Smooth muscle cell (in vitro differentiated cells): ENCODE measurements around the gene SUMO1. TPM values are rescaled to one million over a fixed set of nuclear protein-coding genes. Genes with fewer than 3 reads are reported as not detected.

Experiments used
- DNase-seq: peaks from one replicate; lab custom pipeline; 2025; ENCODE audit not compliant: unreplicated experiment; lab: John Stamatoyannopoulos, UW
- H2AFZ ChIP-seq: fragments of 200-600 bp; sonication (generic); 2 replicates; pipeline ENCODE4 v1.6.0; 2016; ENCODE audit warnings: antibody characterized with exemption, low read depth, mild to moderate bottlenecking
- H3F3A ChIP-seq: fragments of 200-600 bp; sonication (generic); 2 replicates; pipeline ENCODE4 v1.6.0; 2017; ENCODE audit warnings: antibody characterized with exemption, low read depth
- H3K27ac ChIP-seq: fragments of 200-600 bp; sonication (generic); 2 replicates; pipeline ENCODE4 v1.5.1; 2016; ENCODE audit warnings: low read depth, mild to moderate bottlenecking
- H3K27me3 ChIP-seq: fragments of 200-600 bp; sonication (generic); 2 replicates; pipeline ENCODE4 v1.6.1; 2016; ENCODE audit warnings: low read depth, mild to moderate bottlenecking
- H3K36me3 ChIP-seq: fragments of 200-600 bp; sonication (generic); 2 replicates; pipeline ENCODE4 v1.5.1; 2016; ENCODE audit warnings: low read depth
- H3K4me1 ChIP-seq: fragments of 200-600 bp; sonication (generic); 2 replicates; pipeline ENCODE4 v1.5.1; 2016; ENCODE audit warnings: low read depth
- H3K4me2 ChIP-seq: fragments of 200-600 bp; sonication (generic); 2 replicates; pipeline ENCODE4 v1.6.0; 2016; ENCODE audit warnings: mild to moderate bottlenecking
- H3K4me3 ChIP-seq: fragments of 200-600 bp; sonication (generic); 2 replicates; pipeline ENCODE4 v1.5.1; 2016; ENCODE audit warnings: mild to moderate bottlenecking
- H3K79me2 ChIP-seq: fragments of 200-600 bp; sonication (generic); 2 replicates; pipeline ENCODE4 v1.6.0; 2016; ENCODE audit warnings: low read depth, mild to moderate bottlenecking
- H3K9ac ChIP-seq: fragments of 200-600 bp; sonication (generic); 2 replicates; pipeline ENCODE4 v1.6.0; 2016; ENCODE audit warnings: low read depth
- H3K9me3 ChIP-seq: fragments of 200-600 bp; sonication (generic); replicated peaks from 2 replicates; pipeline ENCODE4 v1.5.1; 2016; ENCODE audit warnings: low read depth
- H4K20me1 ChIP-seq: fragments of 200-600 bp; sonication (generic); 2 replicates; pipeline ENCODE4 v1.6.0; 2016; ENCODE audit warnings: low read depth
- WGBS: methylation state at CpG from one replicate; pipeline ENCODE4 v1.1.7; 2016; ENCODE audit warnings: low lambda C conversion rate; 5-methylcytosine and 5-hydroxymethylcytosine counted together
- polyA plus RNA-seq: library from polyadenylated mRNA; unstranded; fragments of >200 nt; fragmentation: Nextera tagmentation; extraction: Ambion mirVana; gene quantifications from 2 replicates; pipeline ENCODE4 v1.2.1, GENCODE V29; 2016
- total RNA-seq: library from RNA; depleted of rRNA; stranded (reverse); fragments of >200 nt; gene quantifications from 2 replicates; pipeline ENCODE4 v1.2.3, GENCODE V29; 2014
- TF ChIP-seq, protein P1 (sequence below): fragments of 200-600 bp; sonication (generic); IDR thresholded peaks from 2 replicates; pipeline ENCODE4 v1.5.1; 2017; ENCODE audit warnings: borderline replicate concordance, mild to moderate bottlenecking, antibody characterized with exemption; ENCODE audit not compliant: insufficient read depth, poor library complexity, severe bottlenecking

SUMO1 gene
- total and polyA plus RNA-seq, 2 experiments from 2014 or later: 130 to 159 TPM

DNA sequence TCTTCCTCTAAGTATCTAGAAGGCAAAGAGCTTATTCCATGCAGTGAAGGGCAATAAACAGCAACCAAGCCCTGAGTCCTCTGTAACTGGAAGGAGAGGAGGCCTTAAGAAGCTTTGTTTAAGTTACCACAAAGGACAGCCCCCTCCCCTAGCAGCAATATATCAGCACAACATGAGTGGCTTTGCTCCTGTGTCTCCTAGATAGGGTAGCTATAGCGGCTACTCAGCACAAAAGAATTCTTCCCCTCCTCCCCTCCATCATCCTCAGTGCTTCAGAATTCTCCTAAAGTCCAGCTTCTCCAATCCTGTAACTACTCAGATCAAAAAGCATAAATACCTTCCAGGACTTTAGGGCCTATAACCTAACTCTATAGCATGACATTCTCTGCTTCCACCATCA is 16.5 kb downstream of the SUMO1 start:
- Histone ChIP-seq H3K79me2 (peaks cover 93% of the 10 kb centered on the region), H3K36me3 (no peaks in the 10 kb centered on the region), H3K4me1 (peaks cover 10% of the 10 kb centered on the region), H3K9ac (no peak overlapping the region), H3K4me3 (no peak overlapping the region), H3K9me3 (no peaks in the 10 kb centered on the region), H4K20me1 (peaks cover 95% of the 10 kb centered on the region), H3F3A (no peaks in the 10 kb centered on the region), H3K27ac (peak overlapping the region; percentile 36), H3K4me2 (peak overlapping the region; percentile 53), H3K27me3 (no peaks in the 10 kb centered on the region), H2AFZ (no peak overlapping the region)
- TF ChIP-seq, protein P1, sequence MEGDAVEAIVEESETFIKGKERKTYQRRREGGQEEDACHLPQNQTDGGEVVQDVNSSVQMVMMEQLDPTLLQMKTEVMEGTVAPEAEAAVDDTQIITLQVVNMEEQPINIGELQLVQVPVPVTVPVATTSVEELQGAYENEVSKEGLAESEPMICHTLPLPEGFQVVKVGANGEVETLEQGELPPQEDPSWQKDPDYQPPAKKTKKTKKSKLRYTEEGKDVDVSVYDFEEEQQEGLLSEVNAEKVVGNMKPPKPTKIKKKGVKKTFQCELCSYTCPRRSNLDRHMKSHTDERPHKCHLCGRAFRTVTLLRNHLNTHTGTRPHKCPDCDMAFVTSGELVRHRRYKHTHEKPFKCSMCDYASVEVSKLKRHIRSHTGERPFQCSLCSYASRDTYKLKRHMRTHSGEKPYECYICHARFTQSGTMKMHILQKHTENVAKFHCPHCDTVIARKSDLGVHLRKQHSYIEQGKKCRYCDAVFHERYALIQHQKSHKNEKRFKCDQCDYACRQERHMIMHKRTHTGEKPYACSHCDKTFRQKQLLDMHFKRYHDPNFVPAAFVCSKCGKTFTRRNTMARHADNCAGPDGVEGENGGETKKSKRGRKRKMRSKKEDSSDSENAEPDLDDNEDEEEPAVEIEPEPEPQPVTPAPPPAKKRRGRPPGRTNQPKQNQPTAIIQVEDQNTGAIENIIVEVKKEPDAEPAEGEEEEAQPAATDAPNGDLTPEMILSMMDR: no peak
- no peak for DNase-seq
- 0% methylated on average over 1 of the region's 1 CpG for WGBS

DNA sequence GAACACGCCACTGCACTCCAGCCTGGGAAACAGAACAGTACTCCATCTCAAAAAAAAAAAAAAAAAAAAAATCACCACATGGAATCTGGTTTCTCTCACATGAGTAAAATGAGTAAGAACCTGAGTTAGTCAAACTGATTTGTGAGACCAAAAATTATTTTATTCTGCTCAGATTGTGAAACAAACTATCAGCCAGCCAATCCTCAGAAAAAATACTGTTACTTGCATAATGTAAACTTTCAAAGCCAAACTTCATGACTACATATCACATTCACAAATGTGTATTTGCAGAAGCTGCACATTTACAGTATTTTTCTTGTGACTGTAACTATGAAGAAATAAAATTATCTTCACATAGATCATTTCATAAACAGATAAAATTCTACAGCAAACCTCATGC is 23.2 kb downstream of the SUMO1 start:
- H3K79me2 ChIP-seq: peaks cover 61% of the 10 kb centered on the region
- no peak overlapping the region for H3K27ac ChIP-seq
- TF ChIP-seq, protein P1: no peak
- H3K9ac ChIP-seq: no peak overlapping the region
- no peak overlapping the region for H2AFZ ChIP-seq
- 92% methylated on average over 1 of the region's 1 CpG for WGBS
- H3K27me3 ChIP-seq: no peaks in the 10 kb centered on the region
- no peaks in the 10 kb centered on the region for H3K9me3 ChIP-seq
- DNase-seq: no peak
- H4K20me1 ChIP-seq: peaks cover 71% of the 10 kb centered on the region
- no peaks in the 10 kb centered on the region for H3K36me3 ChIP-seq
- no peaks in the 10 kb centered on the region for H3K4me1 ChIP-seq
- H3K4me2 ChIP-seq: no peak overlapping the region
- no peaks in the 10 kb centered on the region for H3F3A ChIP-seq
- no peak overlapping the region for H3K4me3 ChIP-seq

DNA sequence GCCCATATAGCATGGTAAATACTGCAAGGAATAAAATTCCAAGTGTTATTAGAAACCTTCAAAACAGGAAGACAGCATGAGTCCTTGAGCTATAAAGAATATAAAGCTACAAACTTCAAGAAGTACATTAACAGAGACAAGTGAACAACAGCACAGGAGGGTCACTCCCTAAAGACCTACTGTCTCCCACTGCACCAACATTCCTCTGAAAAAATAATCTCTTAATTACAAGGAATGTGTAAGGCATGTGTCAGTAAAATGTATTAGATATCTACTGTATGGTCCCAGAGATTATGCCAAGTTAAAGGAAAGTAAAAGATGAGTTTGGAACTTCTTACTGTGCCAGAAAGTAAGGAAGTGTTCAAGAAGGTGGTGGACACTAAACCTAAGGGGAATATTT is 29.9 kb downstream of the SUMO1 start:
- Histone ChIP-seq H4K20me1 (peaks cover 24% of the 10 kb centered on the region), H3K9ac (no peak overlapping the region), H3F3A (no peaks in the 10 kb centered on the region), H3K4me3 (no peak overlapping the region), H3K79me2 (peaks cover 10% of the 10 kb centered on the region), H3K27ac (no peak overlapping the region), H3K4me2 (no peak overlapping the region), H3K27me3 (no peaks in the 10 kb centered on the region), H3K36me3 (peaks cover 5% of the 10 kb centered on the region), H2AFZ (no peak overlapping the region), H3K9me3 (no peaks in the 10 kb centered on the region), H3K4me1 (no peaks in the 10 kb centered on the region)
- TF ChIP-seq, protein P1: no peak
- DNase-seq: no peak

DNA sequence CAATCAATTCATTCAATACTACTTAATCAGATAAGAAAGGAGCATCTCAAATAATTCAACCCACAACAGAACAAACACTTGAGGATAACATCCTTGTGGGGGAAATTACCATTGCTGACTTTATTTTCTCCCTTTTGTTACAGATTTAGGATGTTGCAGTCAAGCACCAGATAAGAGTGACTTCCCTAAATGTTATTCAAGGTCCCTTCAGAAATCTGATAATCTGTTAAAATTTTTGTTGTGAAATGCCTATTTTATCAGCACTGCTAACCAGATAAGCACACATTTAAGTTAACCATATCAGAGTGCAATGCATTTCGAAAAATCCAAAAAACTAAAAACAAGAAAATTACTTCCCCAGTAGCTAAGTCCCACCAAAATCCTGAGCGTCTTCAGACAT is 33.5 kb downstream of the SUMO1 start:
- Histone ChIP-seq H4K20me1 (peaks cover 11% of the 10 kb centered on the region), H3K4me2 (no peak overlapping the region), H3K9ac (no peak overlapping the region), H3K36me3 (peaks cover 5% of the 10 kb centered on the region), H3K79me2 (no peaks in the 10 kb centered on the region), H3K27me3 (no peaks in the 10 kb centered on the region), H3K4me3 (no peak overlapping the region), H3K27ac (no peak overlapping the region), H3K9me3 (no peaks in the 10 kb centered on the region), H3K4me1 (no peaks in the 10 kb centered on the region), H2AFZ (no peak overlapping the region), H3F3A (no peaks in the 10 kb centered on the region)
- TF ChIP-seq, protein P1: no peak
- WGBS: 97% methylated on average over 2 of the region's 2 CpGs
- DNase-seq: no peak
